NB4 (cell line): ENCODE results near the gene SLC39A5.

Experiments
- DNase-seq: peaks from one replicate; pipeline ENCODE4 v3.0.0; 2010; ENCODE audit warnings: low read depth
- H3K4me3 ChIP-seq: one replicate; pipeline ENCODE4 v1.5.1; 2011; ENCODE audit warnings: mild to moderate bottlenecking, low read depth, low read length, moderate library complexity
- CTCF ChIP-seq: IDR thresholded peaks from one replicate; pipeline ENCODE4 v1.5.1; 2012; ENCODE audit warnings: low read depth, low read length
- MAX ChIP-seq: IDR thresholded peaks from 2 replicates; pipeline ENCODE4 v1.6.1; 2011; ENCODE audit warnings: low read depth, low read length
- MYC ChIP-seq: IDR thresholded peaks from 2 replicates; pipeline ENCODE4 v1.6.1; 2011; ENCODE audit warnings: low read depth, low read length
- POLR2A ChIP-seq: IDR thresholded peaks from 2 replicates; pipeline ENCODE4 v1.6.1; 2011; ENCODE audit warnings: mild to moderate bottlenecking; ENCODE audit not compliant: insufficient read length; ENCODE audit errors: extremely low read depth

SLC39A5 gene

GRCh38 chr12:56257071-56257470, 27.2 kb downstream of the SLC39A5 start:
- TF ChIP-seq MYC (no peak), MAX (no peak), POLR2A (no peak), CTCF (no peak)
- peak overlapping the region; percentile 76 for H3K4me3 ChIP-seq
- no peak for DNase-seq

- no peak for DNase-seq
- TF ChIP-seq POLR2A (no peak), CTCF (no peak), MAX (no peak), MYC (no peak)
- peak overlapping the region; percentile 76 for H3K4me3 ChIP-seq
Measured at GRCh38 chr12:56257491-56258067, 27.7 kb downstream of the SLC39A5 start.

GRCh38 chr12:56258068-56258819, 28.4 kb downstream of the SLC39A5 start, which contains the start of gene ANKRD52:
Gene ANKRD52, minus strand, starts transcription at chr12:56258384. Its CDS starts 115 bp downstream, at chr12:56258269.
- TF ChIP-seq MYC, result peak; percentile 21; the same call in 1 of the 2 replicates
- TF ChIP-seq POLR2A, result peak; percentile 13
- peak; percentile 30; the same call in 1 of the 2 replicates for TF ChIP-seq MAX
- peak; percentile 36 for TF ChIP-seq CTCF
- H3K4me3 ChIP-seq, result peak within 1 kb of the TSS; percentile 77
- DNase-seq, result peak; percentile 85

GRCh38 chr12:56258820-56259183, 29.0 kb downstream of the SLC39A5 start:
- no peak for TF ChIP-seq POLR2A
- TF ChIP-seq CTCF, result no peak
- no peak for TF ChIP-seq MAX
- TF ChIP-seq MYC, result no peak

GRCh38 chr12:56260380-56260779, 30.5 kb downstream of the SLC39A5 start:
- TF ChIP-seq POLR2A (no peak), CTCF (no peak)
- DNase-seq, result no peak
- no peak overlapping the region for H3K4me3 ChIP-seq

More at GRCh38 chr12:56258820-56259183, 29.0 kb downstream of the SLC39A5 start:
- peak overlapping the region; percentile 77 for H3K4me3 ChIP-seq
- DNase-seq, result no peak

- no peak for DNase-seq
- TF ChIP-seq POLR2A (no peak), CTCF (no peak), MAX (no peak), MYC (no peak)
- H3K4me3 ChIP-seq, result no peak overlapping the region
Measured at GRCh38 chr12:56260921-56261320, 31.1 kb downstream of the SLC39A5 start.
